Stimulated activated CD8-positive, alpha-beta memory T cell treated with anti-CD3 and anti-CD28 coated beads, Interleukin-15, amount 100 ng/mL, for 48 hours (primary cell): ENCODE results near the gene ELK3.
A peak's percentile ranks its signal among the peaks of the same experiment; 100 is the strongest.

Source experiments
- DNase-seq, 2 donors: peaks; one replicate each; pipeline ENCODE4 v3.0.0-alpha.2; 2020; ENCODE audit warnings: low read depth in 2 of 2

The ELK3 gene

DNA sequence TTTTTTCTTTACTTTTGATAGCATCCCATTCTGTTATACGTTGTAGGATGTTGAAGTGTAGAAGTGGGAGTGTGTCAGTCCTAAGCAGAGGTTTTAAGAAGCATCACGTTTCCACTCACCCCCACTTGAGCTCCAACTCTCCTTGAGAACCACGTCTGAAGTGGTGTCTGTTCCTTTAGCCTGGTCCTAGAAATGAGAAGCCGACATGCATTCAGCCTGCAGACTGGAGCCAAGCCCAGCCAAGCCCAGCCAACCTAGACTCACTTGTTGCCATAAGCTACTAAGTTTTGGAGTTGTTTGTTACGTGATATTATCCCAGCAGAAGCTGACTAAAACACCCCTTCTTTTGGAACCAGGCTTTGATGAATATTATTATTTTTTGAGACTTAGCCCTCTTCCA is 4.4 kb upstream of the ELK3 start:
- no peak for DNase-seq

DNA sequence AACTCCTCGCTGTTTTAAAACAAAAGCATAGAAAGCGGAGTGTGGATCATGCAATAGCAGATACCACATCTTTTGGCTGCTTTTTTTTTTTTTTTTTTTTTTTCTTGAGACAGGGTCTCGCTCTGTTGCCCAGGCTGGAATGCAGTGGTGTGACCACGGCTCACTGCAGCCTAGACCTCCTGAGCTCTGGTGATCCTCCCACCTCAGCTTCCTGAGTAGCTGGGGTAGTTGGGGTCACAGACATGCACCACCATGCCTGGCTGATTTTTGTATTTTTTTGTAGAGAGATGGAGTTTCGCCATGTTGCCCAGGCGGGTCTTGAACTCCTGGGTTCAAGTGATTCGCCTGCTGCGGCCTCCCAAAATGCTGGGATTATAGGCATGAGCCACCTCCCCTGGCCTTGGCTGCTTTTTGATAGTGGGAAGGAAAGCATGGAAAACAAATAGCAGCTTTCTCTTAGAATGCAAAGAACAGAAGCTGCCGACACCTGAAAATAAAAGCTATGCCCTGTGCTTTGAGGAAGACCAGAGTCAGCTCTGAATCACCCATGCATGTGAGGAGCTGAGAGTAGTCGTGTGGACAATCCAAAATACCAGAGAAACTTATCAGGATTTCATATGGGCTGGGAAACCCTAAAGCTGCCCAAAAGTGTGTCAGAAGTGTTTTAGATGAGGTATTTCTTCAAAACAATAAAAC is 3.6 kb upstream of the ELK3 start:
- no peak for DNase-seq

DNA sequence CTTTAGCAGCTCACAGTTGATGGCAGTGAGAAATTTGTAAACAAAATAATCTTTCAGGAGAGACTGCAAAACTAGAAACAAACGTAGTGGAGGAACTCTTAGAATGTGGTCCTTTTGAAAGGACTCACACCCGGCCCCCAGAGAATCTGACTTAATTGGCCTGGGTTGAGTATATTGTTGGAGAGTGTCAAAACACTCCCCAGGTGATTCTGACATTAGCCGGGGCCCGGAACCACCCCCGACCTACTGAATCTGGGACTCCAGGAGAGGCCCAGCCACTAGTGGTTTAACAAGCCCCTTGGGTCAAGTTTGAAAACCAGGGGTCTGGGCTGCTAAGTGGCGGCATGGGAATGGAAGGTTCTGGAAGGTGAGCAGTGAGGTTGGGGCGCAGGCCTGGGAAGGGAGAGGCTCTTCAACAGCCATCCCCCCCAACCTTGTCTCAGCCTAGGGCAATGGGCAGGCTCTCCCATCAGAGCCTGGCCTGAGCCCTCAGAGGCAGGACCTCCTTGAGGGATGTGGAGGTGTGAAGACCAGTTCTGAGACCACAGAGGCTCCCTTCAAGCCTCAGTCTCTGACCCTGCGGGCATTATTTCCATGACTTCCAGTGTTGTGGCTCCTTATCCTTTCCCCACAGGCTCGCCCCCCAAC is 1.1 kb upstream of the ELK3 start:
- DNase-seq: no peak

DNA sequence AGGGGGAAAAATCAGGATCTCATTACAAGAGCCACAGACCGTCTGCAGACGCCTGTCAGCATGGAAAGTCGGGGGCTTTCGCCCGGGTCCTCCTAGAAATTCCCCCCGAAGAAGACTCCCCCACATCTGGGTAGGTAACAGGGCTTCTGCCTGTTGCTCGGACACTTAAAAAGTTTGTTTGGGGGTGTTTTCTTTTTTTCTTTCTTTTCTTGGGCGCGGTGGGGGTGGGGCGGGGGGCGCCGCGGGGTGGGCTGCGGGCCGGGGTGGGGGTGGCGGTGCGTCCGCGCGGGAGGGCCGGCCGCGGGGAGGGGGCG is 358 bp downstream of the ELK3 start:
- no peak for DNase-seq

DNA sequence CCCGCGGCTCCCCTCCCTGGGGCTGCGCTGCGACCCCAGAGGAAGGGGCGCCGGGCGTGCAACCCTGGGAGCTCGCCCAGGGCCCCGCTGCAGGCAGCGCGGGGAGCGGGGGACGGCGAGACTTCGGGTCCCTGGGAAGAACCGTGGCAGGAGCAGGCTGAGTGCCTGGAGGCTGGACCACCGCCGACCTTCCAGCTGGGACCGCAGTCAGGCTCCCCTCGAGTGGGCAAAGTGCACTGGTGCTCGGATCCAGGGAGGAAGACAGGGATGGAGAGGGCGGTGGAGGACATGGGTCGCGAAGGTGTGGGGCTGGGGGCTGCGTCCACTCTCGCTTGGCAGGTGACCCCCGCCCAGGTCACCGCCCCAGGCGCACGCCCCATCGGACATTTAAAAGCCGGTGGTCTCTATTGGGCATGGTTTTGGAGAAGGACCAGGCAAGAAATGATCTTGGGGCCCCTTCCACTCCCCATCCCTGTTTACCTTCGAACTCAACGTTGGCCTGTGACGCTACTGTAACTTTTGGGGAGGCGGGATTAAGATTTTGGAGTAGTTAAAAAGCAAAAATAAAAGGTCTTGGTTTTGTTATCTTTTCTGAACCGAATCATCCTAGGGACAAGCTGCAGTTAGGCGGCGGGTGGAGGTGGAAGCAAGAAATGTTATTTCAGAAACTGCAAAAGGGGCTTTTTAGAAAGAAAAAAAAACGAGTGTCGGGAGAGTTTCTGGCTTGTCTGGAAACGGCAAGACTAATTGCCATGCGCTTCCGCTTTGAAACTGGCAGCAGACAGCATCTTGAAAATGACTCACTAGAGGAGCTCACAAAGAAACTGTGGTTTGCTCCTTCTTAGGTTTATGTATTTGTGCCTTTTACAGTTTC is 1.0 kb downstream of the ELK3 start:
- DNase-seq: peak; percentile 59 to 61

DNA sequence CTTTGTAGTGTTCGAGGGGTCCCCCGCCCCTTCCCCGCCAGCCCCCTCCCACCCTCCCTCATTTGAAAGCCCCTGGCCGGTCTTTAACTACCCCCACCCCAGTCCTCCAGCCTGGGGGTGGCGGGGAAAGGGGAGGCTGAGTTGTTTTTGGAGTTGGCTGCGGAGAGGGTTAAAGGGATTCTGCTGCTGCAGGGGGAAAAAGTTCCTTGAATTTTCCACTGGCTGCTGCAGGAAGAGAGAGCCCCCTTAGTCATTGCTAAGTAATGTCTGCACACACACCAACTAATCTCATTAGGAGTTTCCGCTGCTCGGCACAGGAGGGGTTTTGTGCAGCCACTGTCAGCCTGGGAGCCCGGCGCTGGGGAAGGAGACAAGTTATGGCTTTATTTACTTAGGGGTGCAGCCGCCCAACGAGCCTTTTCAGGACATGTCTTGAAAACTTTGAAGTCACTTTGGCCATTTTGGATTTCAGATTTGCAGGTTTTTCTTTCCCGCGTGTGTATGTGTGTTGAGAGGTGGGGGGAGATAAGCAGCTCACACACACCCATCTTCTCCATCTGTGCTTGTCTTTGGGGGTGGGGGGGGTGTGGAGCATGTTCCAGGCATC is 1.8 kb downstream of the ELK3 start:
- DNase-seq: peak in 1 of 2 donors; percentile 45

DNA sequence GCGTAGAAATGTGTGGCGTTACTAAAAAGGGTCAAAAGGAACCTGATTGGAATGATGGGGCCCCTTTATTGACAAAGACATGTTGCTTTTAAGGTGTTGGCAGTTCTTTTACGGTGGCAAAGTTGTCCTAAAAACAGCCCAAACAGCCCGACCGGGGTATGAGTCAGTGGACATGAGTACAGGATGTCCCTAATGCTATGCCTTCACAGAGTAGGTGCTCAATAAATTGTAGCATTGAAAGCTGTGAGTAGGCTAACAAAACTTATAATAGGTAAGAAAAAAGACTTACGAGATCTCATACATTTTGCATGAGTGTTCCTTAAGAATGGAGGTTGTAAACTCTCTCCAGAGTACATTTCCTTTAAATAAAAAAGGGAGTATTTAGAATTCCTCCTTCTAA is 2.6 kb downstream of the ELK3 start:
- no peak for DNase-seq

DNA sequence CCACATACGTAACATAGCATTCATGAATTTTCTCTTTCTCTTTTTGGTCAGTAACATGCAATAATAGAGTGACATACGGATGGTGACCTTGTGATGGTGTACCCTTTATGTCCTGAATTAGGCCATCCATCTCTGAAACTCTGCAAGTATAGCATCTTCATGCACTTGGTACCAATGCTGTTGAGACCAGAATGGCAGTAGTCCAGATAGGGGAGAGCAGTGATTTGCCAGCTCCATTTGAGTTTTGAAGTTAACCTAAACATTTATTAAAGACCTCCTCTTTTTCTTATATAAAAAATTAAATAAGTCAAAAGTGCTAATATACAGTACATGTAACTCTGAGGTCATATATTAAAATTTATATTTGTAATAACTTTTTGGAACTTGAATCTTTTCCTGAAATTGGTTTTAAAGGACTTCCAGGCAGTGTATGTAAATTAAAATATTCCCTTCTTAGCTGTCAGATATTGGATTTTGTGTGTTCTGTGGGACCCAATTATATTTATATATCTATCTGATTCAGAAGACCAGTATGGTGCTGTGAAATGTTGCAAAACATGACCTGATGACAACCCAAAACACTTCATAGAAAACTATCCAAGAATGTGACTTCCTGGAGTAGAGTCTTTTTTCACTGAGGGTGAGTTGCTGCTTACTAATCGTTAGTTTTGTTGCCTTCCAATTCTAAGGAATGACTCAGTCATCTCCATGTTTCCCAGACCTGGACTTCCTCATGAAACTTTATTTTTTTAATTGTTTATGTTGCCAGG is 3.5 kb downstream of the ELK3 start:
- no peak for DNase-seq

DNA sequence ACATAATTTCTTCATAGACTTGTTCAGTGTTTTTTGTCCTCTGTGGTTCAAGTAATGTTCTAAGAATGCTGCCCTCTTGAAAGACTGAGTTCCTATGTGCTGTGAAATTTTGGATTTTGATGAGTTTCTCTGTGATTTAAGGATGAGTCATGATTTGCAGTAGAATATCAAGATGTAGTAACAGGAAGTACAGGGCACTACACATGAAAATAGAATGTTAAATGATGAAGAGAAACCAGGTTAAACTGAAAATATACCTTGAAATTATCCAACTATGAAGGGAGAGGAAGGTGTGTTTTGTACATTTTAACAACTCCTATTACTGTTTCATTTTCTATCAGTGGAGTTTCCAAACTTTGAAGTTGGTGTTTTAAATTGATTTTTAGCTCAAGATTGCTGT is 4.8 kb downstream of the ELK3 start:
- no peak for DNase-seq

DNA sequence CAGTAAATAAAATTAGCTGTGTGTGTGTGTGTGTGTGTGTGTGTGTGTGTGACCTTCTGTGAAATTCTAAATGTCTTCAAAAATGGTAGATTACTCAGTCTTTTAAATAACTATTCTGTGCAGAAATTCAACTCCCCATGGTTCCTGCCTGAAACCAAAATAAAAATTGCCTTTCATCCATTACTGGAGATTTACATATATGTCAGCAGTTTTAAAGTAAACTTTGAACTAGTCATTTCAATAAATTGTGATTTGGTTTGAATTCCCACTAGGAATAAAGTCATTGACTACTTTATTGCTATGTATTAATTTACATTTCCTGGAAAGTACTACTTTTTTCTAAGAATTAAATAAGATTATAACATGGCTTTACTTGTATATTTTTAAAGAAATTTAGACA is 5.3 kb downstream of the ELK3 start:
- no peak for DNase-seq

DNA sequence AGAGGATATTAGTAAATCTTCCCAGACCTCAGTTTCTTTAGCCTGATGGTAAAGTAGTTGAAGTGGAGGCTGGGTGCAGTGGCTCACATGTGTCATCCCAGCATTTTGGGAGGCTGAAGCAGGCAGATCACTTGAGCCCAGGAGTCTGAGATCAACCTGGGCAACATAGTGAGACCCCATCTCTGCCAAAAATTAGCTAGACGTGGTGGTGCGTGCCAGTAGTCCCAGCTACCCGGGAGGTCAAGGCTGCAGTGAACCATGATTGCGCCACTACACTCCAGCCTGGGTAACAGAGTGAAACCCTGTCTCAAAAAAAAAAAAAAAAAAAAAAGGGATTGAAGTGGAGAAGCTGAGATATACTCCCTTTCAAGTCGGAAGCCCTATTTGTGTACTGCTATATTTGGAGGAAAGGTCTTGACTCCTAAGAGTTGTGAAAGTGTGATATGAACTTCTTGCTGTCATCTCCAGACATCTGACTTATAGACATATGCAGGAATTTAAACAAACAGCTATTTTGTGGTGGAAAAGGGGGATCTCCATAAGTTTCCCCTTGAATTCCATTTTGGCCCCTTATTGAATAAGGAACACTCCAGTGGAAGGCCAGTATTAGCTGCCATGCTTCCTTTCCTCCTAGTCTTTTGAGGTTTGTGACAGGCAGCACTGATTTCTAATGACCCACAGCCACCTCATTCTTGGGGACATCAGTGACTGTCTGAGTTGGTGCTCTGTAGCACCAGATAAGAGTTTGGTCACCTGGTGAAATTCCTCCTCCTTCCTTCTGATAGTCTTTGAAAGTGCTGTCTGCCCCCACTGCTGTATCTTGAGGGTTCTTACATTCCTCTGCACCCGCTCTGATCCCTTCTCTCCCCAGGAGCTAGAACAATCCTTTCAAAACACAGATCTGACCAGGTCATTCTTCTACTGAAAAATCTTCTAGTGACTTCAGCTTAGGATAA is 7.4 kb downstream of the ELK3 start:
- no peak for DNase-seq

DNA sequence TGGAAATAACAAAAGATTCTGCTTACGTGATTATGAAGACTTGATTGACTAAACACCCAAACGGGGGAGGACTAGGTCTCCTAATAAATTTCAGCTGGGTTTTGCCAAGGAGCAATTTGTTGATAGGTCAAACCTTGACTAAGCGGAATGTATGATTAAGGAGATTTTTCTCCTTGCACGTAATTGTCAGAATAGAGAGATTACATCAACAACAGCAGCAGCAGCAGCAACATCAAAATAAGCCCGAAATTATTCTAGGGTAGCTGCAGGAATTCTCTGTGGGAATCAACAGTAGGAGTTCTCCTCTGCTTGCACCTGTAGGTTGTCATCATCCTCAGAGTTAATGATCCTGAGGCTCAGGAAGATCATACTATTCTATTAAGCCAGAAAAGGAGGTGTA is 10.2 kb downstream of the ELK3 start:
- no peak for DNase-seq

DNA sequence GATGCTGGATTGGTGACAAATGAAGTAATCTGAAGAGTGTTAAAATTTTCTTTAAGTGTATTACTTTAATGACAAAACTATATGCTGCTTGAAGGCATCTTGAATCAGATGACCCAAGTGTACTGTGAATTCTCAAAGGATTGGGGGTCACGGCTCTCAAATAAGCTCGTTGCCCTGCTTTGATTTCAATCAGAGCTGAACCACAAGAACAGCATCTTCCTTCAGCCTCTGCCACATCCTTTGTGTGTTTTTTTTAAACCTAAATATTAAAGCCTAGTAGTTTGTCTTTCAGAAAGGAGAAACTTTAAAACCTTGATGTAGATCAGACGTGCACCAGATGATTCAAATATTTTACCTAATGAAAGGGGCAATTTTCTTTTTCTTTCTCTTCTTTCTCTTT is 11.7 kb downstream of the ELK3 start:
- DNase-seq: no peak

DNA sequence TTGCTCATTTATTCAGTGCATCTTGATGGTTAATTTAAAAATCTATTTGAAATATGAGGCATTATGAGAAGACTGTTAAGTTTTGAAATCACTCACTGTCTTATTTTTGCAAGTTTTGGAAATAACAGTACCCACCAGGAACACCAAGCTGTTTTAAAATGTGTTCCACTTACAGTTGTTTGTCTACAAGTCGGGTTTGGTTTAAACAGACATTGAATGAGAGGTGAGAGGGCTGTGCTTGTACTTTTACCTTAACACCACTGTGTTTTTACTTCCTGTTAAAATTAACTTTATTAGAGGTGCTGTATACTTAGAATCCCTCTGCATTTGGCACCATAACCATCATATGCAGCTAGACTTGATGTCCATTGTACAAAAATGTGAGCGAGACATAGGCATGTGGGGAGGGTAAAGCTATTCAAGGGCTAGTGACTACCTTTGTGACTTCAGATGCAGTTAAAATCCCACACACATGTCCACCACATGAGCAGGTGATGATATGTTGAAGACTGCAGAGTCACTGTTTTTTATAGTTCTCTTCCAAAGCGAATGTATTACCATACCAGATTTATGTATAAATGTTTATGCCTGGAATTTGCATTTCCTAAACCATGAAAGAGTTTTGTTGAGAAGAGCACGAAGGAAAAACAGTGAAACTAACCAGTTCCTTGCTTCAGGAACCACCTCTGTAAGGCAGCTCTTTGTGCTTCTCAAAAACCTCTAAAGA is 12.9 kb downstream of the ELK3 start:
- DNase-seq: no peak

DNA sequence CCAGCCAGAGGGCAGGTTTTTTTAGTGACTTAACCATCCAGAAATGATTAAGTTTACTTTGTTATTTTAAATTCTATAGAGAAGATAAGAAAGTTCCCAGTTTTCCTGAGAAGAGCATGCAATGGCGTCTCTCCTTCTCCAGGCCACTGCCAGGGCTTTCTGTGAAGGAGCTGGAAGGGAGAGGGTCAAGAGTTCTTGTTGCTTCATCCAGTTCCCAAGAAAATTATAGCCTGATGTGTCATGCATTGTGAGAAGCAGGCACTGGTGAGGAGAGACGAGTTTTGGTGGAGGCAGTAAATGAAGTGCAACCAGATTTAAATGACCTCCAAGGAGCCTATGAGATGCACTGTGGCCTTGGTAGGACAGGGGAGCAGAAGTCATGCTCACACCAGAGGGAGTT is 14.2 kb downstream of the ELK3 start:
- DNase-seq: no peak

DNA sequence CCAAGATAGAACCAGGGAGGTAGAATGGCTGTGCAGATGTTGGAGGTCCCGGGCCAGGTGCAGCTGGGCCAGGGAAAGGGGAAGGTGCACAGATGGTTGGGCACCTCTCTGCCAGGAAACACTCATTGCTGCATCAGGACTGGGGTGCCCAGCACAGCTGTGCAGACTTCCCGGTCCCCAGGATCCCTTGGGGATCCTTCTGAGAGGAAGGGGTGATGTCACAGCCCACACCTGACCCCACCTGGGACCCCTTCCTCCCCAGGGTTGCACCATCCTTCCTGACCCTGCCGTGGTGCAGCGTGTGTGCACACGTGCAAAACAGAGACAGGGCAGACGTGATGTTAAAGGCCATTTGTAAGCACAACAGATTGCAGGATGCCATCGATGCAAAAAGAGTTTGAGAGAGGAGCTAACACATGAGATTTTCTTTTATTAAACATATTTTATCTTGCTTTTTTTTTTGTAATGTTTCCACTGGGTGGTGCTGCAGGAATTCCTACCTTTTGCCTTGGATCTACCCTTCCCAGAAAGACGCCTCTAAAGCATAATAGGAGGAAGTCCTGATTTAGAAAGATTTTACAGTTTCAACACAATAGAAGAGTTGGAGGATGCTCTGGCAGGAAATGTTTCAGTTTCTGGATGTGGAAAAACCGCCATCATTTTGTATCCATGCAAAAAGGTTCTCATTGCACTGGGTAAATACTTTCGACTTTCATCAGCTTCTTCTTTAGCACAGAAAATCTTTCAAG is 14.8 kb downstream of the ELK3 start:
- no peak for DNase-seq

DNA sequence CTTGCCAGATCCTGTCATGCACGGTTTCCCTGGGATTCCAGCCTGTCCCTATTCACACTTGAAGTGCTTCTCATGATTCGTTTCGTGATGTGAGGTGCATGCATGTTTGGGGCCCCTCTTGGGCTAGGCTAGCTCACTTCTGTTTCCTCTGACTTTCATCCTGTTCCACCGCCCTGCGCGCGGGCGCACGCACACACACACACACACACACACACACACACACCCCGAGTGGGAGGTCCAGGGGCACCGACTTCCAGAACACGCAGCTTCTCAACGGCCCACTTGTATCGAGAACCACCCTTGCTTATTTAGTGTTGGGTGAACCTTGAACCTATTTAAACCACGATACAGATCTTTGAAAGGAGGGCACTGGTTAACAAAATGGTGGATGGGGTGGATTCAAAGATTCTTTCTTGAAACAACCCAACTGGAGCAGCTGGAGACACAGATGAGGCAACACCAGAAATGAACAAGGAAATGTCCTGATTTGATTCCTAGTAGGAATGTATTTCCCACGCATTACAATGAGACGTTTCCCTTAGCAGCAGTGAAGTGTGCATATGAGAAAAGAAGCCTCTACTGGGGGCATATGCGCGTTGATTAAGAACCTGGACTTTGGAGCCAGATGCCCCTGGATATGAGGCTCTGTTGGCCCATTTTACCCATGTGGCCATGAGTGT is 16.3 kb downstream of the ELK3 start:
- peak in 1 of 2 donors; percentile 15 for DNase-seq

DNA sequence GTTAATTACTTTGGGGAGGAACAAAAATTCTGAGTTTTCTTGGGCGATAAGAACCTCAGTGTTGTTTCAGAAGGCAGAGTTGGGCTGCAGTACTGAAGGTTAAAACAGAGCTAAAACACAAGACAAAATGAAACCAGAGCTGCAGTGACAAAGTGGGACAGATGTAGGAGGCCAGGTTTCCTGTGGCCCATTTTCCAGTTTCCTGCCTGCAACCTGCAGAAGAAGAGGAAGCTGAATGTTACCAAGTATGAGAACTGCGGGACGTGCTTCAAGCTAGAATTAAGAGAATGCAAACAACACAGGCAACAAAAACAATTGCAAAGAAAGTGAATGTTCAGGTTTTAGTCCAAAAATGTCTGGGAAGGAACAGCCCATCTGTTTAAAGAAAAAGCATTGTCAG is 17.8 kb downstream of the ELK3 start:
- no peak for DNase-seq
